Thymus (tissue), 11 donors: ENCODE results near the gene GJD4. TPM values are rescaled to one million over a fixed set of nuclear protein-coding genes. Genes with fewer than 3 reads are reported as not detected.

Source experiments
- DNase-seq, 9 donors: peaks; one replicate each; pipeline ENCODE4 v3.0.0-alpha.2; 2013; ENCODE audit warnings: low spot score in 9 of 9, low read depth in 6 of 9, missing footprints in 1 of 9
- H3K27ac ChIP-seq, 2 donors: one replicate each; pipeline ENCODE4 v1.5.1; 2013; ENCODE audit warnings: control low read depth in 1 of 2, low read depth in 1 of 2, low read length in 1 of 2, mild to moderate bottlenecking in 1 of 2, moderate library complexity in 1 of 2
- H3K27me3 ChIP-seq, 2 donors: one replicate each; pipeline ENCODE4 v1.5.1; 2013; ENCODE audit warnings: low read length in 1 of 2; ENCODE audit not compliant: control insufficient read depth in 2 of 2, insufficient read depth in 1 of 2
- H3K36me3 ChIP-seq, 2 donors: one replicate each; pipeline ENCODE4 v1.5.1; 2013; ENCODE audit warnings: low read length in 1 of 2, mild to moderate bottlenecking in 1 of 2, moderate library complexity in 1 of 2; ENCODE audit not compliant: control insufficient read depth in 2 of 2, insufficient read depth in 2 of 2
- H3K4me1 ChIP-seq, 2 donors: one replicate each; pipeline ENCODE4 v1.5.1; 2013; ENCODE audit warnings: low read length in 2 of 2; ENCODE audit not compliant: control insufficient read depth in 2 of 2, insufficient read depth in 2 of 2
- H3K4me3 ChIP-seq, 2 donors: one replicate each; pipeline ENCODE4 v1.5.1; 2013; ENCODE audit warnings: low read length in 2 of 2, control low read depth in 1 of 2, mild to moderate bottlenecking in 1 of 2
- H3K9me3 ChIP-seq, 2 donors: one replicate each; pipeline ENCODE4 v1.5.1; 2013; ENCODE audit warnings: low read length in 1 of 2, mild to moderate bottlenecking in 1 of 2; ENCODE audit not compliant: control insufficient read depth in 2 of 2, insufficient read depth in 1 of 2
- WGBS: extraction: QIAGEN DNeasy Blood & Tissue Kit; methylation state at CpG from one replicate; pipeline ENCODE4 v1.1.7; 2013; 5-methylcytosine and 5-hydroxymethylcytosine counted together
- polyA plus RNA-seq: library from polyadenylated mRNA; stranded (reverse); fragments of 200-250 nt; gene quantifications from one replicate; pipeline ENCODE4 v1.2.3, GENCODE V29; 2013
- total RNA-seq: library from RNA; stranded (reverse); fragments of 120-200 nt; gene quantifications from one replicate; pipeline ENCODE4 v1.2.4, GENCODE V29; 2013
- donor health status: healthy.

Gene GJD4
- total and polyA plus RNA-seq, 2 donors, result 0.07 to 0.09 TPM

GRCh38 chr10:35575640-35576039 lies 29.5 kb upstream of the GJD4 start:
- no peaks in the 10 kb centered on the region for H3K27me3 ChIP-seq
- H3K9me3 ChIP-seq, result no peaks in the 10 kb centered on the region
- H3K36me3 ChIP-seq, result peaks cover 3 to 16% of the 10 kb centered on the region in 2 donors
- no peak for DNase-seq
- 98% methylated on average over 9 of the region's 9 CpGs for WGBS
- no peaks in the 10 kb centered on the region for H3K4me1 ChIP-seq
- no peak overlapping the region for H3K4me3 ChIP-seq
- no peak overlapping the region for H3K27ac ChIP-seq

- no peak overlapping the region for H3K4me3 ChIP-seq
- H3K4me1 ChIP-seq, result no peaks in the 10 kb centered on the region
- no peak for DNase-seq
- peaks cover 3 to 16% of the 10 kb centered on the region in 2 donors for H3K36me3 ChIP-seq
- no peak overlapping the region for H3K27ac ChIP-seq
- no peaks in the 10 kb centered on the region for H3K9me3 ChIP-seq
- 98% methylated on average over 3 of the region's 3 CpGs for WGBS
- no peaks in the 10 kb centered on the region for H3K27me3 ChIP-seq
These were observed 28.4 kb upstream of the GJD4 start for GRCh38 chr10:35576730-35577129.

DNA sequence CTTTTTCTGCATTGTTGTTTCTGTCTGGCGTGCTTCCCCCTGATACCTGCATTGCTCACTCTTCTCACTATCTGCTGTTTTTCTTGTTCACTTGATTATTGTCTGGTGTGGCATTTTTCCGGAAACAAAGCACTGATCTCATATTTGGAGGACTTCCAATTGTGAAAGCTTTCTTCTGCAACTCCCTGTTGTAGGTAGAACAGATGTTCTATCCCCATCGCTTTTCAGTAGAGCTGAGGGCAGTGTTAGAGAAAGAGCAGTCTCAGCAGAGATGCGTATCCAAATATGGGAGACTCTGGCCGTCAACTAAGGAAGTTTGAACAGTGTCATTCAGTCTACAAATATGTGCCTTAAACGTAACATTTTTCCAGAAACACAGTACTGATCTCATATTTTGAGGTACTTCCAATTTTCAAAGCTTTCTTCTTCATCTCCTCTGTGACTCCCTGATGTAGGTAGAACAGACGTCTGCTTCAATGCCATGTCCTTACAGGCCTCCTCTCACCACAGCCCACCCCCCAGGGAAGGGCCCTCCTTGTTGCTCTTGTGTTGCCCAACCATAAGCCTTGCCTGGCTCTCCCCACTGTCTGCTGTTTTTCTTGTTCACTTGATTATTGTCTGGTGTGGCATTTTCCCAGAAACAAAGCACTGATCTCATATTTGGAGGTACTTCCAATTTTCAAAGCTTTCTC lies 27.1 kb upstream of the GJD4 start:
- Histone ChIP-seq H3K36me3 (peaks cover 3 to 12% of the 10 kb centered on the region in 2 donors), H3K9me3 (no peaks in the 10 kb centered on the region), H3K4me1 (no peaks in the 10 kb centered on the region), H3K27ac (no peak overlapping the region), H3K27me3 (no peaks in the 10 kb centered on the region), H3K4me3 (no peak overlapping the region)
- no peak for DNase-seq
- WGBS, result 87% methylated on average over 7 of the region's 7 CpGs

GRCh38 chr10:35578618-35578956 lies 26.6 kb upstream of the GJD4 start:
- Histone ChIP-seq H3K36me3 (peaks cover 3 to 9% of the 10 kb centered on the region in 2 donors), H3K27ac (no peak overlapping the region), H3K27me3 (no peaks in the 10 kb centered on the region), H3K4me1 (no peaks in the 10 kb centered on the region), H3K4me3 (no peak overlapping the region), H3K9me3 (no peaks in the 10 kb centered on the region)
- 94% methylated on average over 4 of the region's 4 CpGs for WGBS
- no peak for DNase-seq

DNA sequence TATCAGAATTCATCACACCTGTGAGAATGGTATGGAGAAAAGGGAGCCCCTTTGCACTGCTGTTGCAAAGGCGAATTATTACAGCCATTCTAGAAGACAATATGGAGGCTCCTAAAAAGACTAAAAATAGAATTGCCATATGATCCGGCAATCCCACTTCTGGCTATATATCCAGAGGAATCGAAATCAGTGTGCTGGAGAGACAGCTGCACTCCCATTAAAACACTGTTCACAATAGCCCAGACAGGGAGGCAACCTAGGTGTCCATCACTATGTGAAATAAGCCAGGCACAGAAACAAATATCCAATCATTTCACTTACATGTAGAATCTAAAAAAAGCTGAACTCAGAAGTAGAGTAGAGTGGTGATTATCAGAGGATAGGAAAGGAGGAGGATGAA lies 26.0 kb upstream of the GJD4 start:
- H3K36me3 ChIP-seq, result peaks cover 3 to 7% of the 10 kb centered on the region in 2 donors
- H3K27me3 ChIP-seq, result no peaks in the 10 kb centered on the region
- H3K4me3 ChIP-seq, result no peak overlapping the region
- H3K27ac ChIP-seq, result no peak overlapping the region
- no peaks in the 10 kb centered on the region for H3K9me3 ChIP-seq
- no peaks in the 10 kb centered on the region for H3K4me1 ChIP-seq
- 94% methylated on average over 3 of the region's 3 CpGs for WGBS
- DNase-seq, result no peak

- no peak for DNase-seq
- 83% methylated on average over 12 of the region's 12 CpGs for WGBS
- Histone ChIP-seq H3K27ac (no peak overlapping the region), H3K4me1 (no peaks in the 10 kb centered on the region), H3K4me3 (no peak overlapping the region), H3K36me3 (peaks cover under 1% of the 10 kb centered on the region in 2 donors), H3K27me3 (no peaks in the 10 kb centered on the region), H3K9me3 (no peaks in the 10 kb centered on the region)
These were observed 25.3 kb upstream of the GJD4 start for GRCh38 chr10:35579726-35580422.

- H3K9me3 ChIP-seq, result no peaks in the 10 kb centered on the region
- peaks cover 1 to 2% of the 10 kb centered on the region in 2 donors for H3K4me1 ChIP-seq
- no peak overlapping the region for H3K27ac ChIP-seq
- DNase-seq, result no peak
- no peaks in the 10 kb centered on the region for H3K27me3 ChIP-seq
- 94% methylated on average over 3 of the region's 3 CpGs for WGBS
- no peak overlapping the region for H3K4me3 ChIP-seq
- no peaks in the 10 kb centered on the region for H3K36me3 ChIP-seq
These were observed 24.7 kb upstream of the GJD4 start for GRCh38 chr10:35580423-35580770.

DNA sequence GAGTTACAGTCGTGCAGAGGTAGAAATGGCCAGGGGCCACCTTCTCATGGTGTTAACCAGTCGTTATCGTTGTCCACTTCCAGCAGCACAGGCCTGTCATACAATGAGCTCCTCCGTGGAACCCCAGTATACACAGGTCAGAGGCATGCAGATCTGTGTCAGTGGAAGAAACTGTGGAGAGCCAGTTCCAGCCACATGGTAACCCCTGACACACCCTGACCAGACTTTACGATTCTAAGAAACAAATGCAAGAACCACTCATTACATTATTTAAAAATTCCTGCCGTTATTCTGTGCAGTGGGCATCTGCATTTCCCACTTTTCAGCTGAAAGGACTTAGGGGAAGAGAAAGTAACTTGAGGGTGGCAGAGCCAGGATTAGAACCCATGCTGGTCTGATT lies 23.5 kb upstream of the GJD4 start:
- 94% methylated on average over 6 of the region's 6 CpGs for WGBS
- Histone ChIP-seq H3K27ac (no peak overlapping the region), H3K36me3 (no peaks in the 10 kb centered on the region), H3K4me1 (peaks cover 14 to 15% of the 10 kb centered on the region in 2 donors), H3K27me3 (no peaks in the 10 kb centered on the region), H3K4me3 (no peak overlapping the region), H3K9me3 (no peaks in the 10 kb centered on the region)
- DNase-seq, result no peak

DNA sequence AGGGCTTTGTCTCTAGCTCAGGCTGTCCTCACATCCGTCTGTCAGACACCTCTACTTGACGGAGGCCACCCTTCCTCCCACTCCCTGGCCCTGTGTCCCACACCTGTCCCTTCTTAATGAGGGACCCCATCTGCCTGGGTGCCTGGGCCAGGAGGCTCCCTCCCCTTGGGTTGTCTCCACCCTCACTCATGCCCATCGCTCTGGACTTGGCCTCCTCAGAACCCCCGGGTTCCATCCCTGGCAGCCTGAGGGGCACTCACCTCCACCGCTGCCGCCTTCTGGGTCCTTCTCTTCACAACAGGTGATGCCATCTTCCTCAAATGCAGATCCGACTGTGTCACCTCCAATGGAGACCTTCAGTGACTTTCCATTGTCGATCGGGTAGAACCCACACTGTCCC lies 20.2 kb upstream of the GJD4 start:
- Histone ChIP-seq H3K36me3 (no peaks in the 10 kb centered on the region), H3K27me3 (no peaks in the 10 kb centered on the region), H3K4me1 (peaks cover 18 to 22% of the 10 kb centered on the region in 2 donors), H3K27ac (no peak overlapping the region), H3K9me3 (no peaks in the 10 kb centered on the region), H3K4me3 (no peak overlapping the region)
- 99% methylated on average over 9 of the region's 9 CpGs for WGBS
- no peak for DNase-seq
